ENCODE results near the gene CCRL2. TPM values are rescaled to one million over a fixed set of nuclear protein-coding genes. Genes with fewer than 3 reads are reported as not detected.

The CCRL2 gene
- total and polyA plus RNA-seq, 4 donors: 11.0 to 95.9 (median 19.8) TPM

DNA sequence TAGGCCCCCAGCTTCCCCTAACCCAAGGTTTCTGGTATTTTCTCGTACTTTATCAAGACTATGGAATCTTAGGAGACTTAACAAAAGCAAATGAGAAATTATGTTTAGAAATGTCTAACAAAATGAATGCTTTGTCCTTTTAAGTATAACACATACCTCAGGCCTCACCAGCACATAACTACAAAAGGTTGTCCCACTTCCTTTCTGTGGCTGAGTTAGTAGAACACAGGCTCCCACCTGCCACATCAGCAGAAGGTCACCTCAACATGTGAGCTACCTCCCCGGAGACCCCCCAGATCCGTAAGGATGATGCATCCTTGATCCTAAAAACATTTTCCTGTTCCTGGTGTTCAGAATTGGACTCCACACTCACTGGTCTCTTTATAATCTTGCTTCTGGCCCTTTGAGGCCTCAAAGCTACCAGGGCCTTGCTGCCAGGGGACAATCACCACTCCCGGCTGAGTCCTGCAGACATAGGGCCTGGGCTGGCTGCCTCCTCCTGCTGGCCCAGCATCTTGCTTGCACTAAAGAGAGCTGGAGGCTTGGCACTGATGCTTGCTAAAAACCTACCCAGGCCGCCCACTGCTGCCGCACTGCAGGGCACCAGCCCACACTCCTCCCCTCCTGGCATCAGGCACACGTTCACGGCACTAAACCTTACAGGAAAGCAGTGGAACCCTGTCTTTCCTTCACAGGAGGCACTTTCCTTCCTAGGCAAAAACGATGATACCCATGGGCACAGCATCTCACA is 2.9 kb downstream of the CCRL2 start:
- peaks cover 10 to 39% (median 24%) of the 10 kb centered on the region in 5 donors for H3K4me1 ChIP-seq (ENCODE audit: control insufficient read depth in 5 of 5, insufficient read depth in 5 of 5, low read length in 5 of 5)
- peak overlapping the region; percentile 3 for H3K4me3 ChIP-seq

DNA sequence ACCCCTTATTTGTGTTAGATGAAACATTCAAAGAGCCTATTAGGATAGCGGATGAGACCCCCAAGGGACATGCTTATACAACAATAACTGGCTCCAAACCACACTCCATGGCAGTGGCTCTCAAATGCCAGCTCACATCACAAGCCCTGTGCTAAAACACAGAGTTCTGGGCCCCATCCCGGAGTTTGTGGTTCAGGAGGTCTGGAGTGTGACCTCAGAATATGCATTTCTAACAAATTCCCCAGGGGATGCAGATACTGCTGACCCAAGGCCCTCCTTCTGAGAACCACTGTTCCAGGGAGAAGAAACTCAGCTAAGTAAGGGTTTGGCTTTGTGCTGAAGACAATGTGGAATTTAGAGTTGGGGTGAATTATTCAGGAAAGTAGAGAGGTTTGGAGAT is 3.6 kb downstream of the CCRL2 start:
- Histone ChIP-seq H3K9ac (ENCODE audit: insufficient read depth in 1 of 2, low read length in 2 of 2) (no peak overlapping the region), H3K9me3 (ENCODE audit: control insufficient read depth in 4 of 4, insufficient read depth in 3 of 4, low read length in 3 of 4) (no peaks in the 10 kb centered on the region), H3K4me3 (no peak overlapping the region), H3K4me1 (ENCODE audit: control insufficient read depth in 5 of 5, insufficient read depth in 5 of 5, low read length in 5 of 5) (peaks cover 10 to 31% (median 24%) of the 10 kb centered on the region in 5 donors), H3K27me3 (ENCODE audit: control insufficient read depth in 3 of 3, insufficient read depth in 3 of 3, low read length in 2 of 3) (no peaks in the 10 kb centered on the region), H3K27ac (ENCODE audit: low read depth in 1 of 2, low read length in 1 of 2) (peak overlapping the region in 1 of 2 donors; percentile 42), H3K36me3 (ENCODE audit: control insufficient read depth in 4 of 4, insufficient read depth in 4 of 4, low read length in 4 of 4) (peaks cover 0 to 7% (median 0%) of the 10 kb centered on the region in 4 donors)
- ATAC-seq (ENCODE audit: insufficient read depth, low FRiP score) (no peak), DNase-seq (no peak)
- 88 to 91% methylated on average over 2 of the region's 2 CpGs for WGBS, 2 donors
- TF ChIP-seq, protein P1, sequence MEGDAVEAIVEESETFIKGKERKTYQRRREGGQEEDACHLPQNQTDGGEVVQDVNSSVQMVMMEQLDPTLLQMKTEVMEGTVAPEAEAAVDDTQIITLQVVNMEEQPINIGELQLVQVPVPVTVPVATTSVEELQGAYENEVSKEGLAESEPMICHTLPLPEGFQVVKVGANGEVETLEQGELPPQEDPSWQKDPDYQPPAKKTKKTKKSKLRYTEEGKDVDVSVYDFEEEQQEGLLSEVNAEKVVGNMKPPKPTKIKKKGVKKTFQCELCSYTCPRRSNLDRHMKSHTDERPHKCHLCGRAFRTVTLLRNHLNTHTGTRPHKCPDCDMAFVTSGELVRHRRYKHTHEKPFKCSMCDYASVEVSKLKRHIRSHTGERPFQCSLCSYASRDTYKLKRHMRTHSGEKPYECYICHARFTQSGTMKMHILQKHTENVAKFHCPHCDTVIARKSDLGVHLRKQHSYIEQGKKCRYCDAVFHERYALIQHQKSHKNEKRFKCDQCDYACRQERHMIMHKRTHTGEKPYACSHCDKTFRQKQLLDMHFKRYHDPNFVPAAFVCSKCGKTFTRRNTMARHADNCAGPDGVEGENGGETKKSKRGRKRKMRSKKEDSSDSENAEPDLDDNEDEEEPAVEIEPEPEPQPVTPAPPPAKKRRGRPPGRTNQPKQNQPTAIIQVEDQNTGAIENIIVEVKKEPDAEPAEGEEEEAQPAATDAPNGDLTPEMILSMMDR (IDR thresholded peaks at IDR 0.05; ENCODE audit: control extremely low read depth, extremely low read depth): no peak

More for the DNA sequence above, 2.9 kb downstream of the CCRL2 start:
- 74 to 76% methylated on average over 9 of the region's 9 CpGs for WGBS, 2 donors
- no peak for ATAC-seq (ENCODE audit: insufficient read depth, low FRiP score)
- Histone ChIP-seq H3K27ac (ENCODE audit: low read depth in 1 of 2, low read length in 1 of 2) (peak overlapping the region in 1 of 2 donors; percentile 70), H3K9me3 (ENCODE audit: control insufficient read depth in 4 of 4, insufficient read depth in 3 of 4, low read length in 3 of 4) (no peaks in the 10 kb centered on the region), H3K27me3 (ENCODE audit: control insufficient read depth in 3 of 3, insufficient read depth in 3 of 3, low read length in 2 of 3) (no peaks in the 10 kb centered on the region), H3K9ac (ENCODE audit: insufficient read depth in 1 of 2, low read length in 2 of 2) (no peak overlapping the region), H3K36me3 (ENCODE audit: control insufficient read depth in 4 of 4, insufficient read depth in 4 of 4, low read length in 4 of 4) (peaks cover 0 to 7% (median 0%) of the 10 kb centered on the region in 4 donors)
- no peak for DNase-seq
- TF ChIP-seq, protein P1 (IDR thresholded peaks at IDR 0.05; ENCODE audit: control extremely low read depth, extremely low read depth): no peak

- no peak for DNase-seq
- TF ChIP-seq, protein P1 (IDR thresholded peaks at IDR 0.05; ENCODE audit: control extremely low read depth, extremely low read depth): no peak
- H3K4me3 ChIP-seq: no peak overlapping the region
- 70 to 85% methylated on average over 2 of the region's 2 CpGs for WGBS, 2 donors
- no peaks in the 10 kb centered on the region for H3K27me3 ChIP-seq (ENCODE audit: control insufficient read depth in 3 of 3, insufficient read depth in 3 of 3, low read length in 2 of 3)
- H3K27ac ChIP-seq (ENCODE audit: low read depth in 1 of 2, low read length in 1 of 2): no peak overlapping the region
- peaks cover 0 to 7% (median 0%) of the 10 kb centered on the region in 4 donors for H3K36me3 ChIP-seq (ENCODE audit: control insufficient read depth in 4 of 4, insufficient read depth in 4 of 4, low read length in 4 of 4)
- H3K9ac ChIP-seq (ENCODE audit: insufficient read depth in 1 of 2, low read length in 2 of 2): no peak overlapping the region
- H3K9me3 ChIP-seq (ENCODE audit: control insufficient read depth in 4 of 4, insufficient read depth in 3 of 4, low read length in 3 of 4): no peaks in the 10 kb centered on the region
- peaks cover 12 to 28% (median 21%) of the 10 kb centered on the region in 5 donors for H3K4me1 ChIP-seq (ENCODE audit: control insufficient read depth in 5 of 5, insufficient read depth in 5 of 5, low read length in 5 of 5)
- no peak for ATAC-seq (ENCODE audit: insufficient read depth, low FRiP score)
Measured at GRCh38 chr3:46411271-46411670, 4.2 kb downstream of the CCRL2 start.

Data from lung (tissue), 12 donors.